NCI-H1930 (cell line): ENCODE results near the gene LTBR.

Experiments used
- DNase-seq, 2 experiments: peaks; one replicate each; lab custom pipeline; 2025; lab: John Stamatoyannopoulos, UW

LTBR gene

DNA sequence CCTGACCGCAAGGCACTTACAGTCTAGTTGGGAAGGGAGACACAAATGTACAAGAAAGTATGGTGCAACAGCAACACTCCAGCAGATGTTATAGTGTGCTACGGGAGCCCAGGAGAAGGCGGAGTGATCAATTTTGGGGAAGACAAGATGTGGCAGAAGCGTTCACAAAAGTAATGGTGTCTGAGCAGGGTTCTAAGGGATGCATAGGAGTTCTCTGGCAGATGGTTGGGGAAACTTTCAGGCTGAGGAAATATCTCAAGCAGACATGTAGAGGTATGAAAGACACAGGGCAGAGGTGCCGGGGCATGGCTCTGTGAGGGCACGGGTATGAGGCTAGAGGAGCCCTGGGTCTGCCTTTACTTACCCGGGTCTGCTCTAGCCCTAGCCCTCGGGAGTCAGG is 37.0 kb upstream of the LTBR start:
- DNase-seq = no peak

DNA sequence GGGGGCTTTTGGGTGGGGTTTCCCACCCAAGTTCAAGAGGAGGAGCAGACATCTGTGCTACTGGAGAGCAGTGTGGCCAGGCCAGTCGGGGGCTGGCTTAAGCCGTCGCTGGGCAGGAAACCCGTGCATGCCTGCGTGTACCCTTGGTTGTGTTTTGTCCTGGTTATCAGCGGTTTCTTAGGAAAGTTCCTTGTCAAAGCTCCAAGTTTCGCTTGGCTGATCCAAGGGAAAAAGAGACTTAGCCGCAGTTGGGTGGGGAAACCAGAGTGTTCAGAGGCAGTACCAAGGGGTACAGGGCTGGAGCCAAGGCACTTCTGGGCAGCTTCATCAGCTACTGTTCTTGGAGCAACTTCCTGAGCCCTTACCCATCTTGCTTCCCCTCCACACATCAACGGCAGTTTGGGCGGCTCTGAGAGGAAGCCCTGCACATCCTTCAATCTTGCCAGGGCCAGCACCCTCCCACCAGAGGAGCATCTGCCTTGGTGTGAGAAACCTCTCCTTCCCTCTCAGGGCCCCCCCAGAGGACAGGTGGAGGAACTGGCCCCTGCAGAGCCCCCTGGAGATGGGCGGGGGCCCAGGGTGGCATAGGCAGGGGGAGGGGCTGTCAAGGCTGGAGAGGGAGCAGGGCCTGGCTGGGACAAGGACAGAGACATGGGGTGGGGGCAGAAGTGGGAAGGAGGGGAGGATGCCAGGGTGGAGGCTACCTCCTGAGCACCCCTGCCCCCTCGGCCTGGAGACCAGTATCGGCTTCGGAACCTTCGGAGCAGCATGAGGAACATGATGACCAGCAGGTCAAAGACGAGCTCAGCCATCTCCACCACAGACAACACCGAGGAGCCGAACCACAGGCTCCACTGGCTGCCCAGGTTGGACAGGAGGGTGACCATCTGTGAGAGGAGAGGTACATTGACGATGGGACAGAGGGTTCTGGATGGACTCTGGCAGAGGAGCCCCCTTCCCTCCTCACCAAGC is 36.3 kb upstream of the LTBR start:
- no peak for DNase-seq

DNA sequence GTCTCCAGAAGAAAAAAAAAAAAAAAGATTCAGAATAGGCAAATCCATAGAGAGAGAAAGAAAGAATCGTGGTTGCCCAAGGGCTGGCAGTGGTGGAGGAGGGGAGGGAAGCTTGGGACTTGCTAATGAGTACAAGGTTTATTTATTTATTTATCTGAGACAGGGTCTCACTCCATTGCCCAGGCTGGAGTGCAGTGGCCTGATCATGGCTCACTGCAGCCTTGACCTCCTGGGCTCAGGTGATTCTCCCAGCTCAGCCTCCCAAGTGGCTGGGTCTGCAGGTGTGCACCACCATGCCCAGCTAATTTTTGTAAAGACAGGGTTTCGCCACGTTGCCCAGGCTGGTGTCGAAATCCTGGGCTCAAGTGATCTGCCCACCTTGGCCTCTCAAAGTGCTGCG is 32.3 kb upstream of the LTBR start:
- DNase-seq = no peak

DNA sequence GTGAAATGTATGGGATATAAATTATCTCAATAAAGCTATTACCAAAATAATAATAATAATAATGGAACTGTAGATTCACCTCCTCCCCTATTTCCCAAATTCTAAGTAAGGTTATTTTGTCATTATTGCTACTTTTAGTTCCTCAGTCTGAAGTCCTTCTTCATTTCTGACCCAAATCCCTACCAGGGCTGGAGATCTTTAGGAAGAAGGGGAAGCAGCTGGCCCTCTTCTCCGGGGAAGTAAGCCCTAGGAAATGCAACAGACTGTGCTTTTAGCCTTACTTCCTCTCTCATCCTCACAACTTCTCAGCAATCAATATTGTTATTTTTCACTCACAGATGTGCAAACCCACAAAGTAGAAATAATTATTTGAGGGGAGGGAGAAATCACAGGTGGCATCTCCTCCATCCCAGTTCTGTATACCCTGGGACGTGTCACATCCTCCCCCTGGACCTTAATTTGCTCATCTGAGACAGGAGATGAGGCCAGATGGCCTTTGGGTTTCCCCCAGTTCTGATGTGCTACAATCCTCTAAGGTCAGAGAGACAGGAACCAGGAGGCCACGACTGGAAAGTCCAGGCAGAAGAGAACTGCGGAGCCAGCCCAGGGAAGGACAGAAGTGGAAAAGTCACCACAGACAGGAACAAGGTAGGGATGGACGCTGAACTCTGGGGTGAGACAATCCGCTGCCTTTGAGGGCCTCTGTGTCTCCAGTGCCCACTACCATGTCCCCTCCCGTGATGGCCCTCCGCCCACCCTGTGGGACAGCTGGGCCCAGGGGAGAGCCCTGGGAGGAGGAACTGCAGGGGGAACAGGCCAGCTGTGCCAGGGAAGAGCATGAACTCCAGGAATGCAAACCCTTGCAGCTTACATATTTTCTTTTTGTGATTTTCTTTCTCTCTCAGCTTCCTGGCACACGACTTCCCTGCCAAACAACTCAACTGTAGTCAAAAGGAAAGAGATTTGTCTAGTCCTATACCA is 31.5 kb upstream of the LTBR start:
- DNase-seq = no peak

DNA sequence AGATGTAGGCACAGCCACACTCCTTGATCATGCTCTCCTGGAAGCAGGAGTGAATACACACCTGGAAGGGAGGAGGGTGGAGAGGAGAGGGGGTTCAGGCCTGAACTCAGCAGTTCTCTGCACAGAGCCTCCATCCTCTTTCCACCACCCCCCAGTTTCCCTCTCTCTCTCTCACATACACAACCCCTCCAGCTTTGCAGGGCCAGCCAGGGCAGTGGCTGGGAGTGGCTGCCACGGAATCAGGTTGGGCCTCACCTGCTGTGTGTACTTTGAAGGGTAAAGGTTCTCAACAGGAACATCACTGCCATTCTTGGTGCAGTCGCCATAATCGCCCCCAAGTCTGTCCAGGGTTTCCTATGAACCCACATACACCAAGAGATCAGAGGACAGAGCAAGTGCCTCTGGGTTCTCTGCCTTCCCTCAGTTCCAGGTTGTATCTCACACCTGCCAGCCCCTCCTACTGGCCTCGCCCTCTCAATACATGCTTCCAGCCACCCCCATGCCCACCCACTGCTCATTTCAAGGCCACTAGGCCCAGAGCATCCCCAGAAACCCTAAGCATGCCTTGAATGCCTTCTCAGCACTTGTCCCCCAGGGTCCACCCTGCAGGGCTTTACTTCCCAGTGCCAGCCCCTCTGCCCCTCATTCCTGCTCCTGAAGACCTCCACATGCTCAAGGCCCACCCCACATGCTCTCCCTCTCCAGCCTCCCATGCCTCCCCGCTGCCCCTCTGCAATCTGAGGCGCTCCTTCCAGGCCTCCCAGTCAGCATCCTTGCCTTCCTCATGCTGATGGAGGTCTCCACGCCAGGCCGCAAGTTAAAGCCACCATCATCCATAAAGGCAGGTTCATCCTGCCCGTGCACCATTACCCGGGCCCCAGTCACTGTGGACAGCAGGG is 29.2 kb upstream of the LTBR start:
- no peak for DNase-seq

DNA sequence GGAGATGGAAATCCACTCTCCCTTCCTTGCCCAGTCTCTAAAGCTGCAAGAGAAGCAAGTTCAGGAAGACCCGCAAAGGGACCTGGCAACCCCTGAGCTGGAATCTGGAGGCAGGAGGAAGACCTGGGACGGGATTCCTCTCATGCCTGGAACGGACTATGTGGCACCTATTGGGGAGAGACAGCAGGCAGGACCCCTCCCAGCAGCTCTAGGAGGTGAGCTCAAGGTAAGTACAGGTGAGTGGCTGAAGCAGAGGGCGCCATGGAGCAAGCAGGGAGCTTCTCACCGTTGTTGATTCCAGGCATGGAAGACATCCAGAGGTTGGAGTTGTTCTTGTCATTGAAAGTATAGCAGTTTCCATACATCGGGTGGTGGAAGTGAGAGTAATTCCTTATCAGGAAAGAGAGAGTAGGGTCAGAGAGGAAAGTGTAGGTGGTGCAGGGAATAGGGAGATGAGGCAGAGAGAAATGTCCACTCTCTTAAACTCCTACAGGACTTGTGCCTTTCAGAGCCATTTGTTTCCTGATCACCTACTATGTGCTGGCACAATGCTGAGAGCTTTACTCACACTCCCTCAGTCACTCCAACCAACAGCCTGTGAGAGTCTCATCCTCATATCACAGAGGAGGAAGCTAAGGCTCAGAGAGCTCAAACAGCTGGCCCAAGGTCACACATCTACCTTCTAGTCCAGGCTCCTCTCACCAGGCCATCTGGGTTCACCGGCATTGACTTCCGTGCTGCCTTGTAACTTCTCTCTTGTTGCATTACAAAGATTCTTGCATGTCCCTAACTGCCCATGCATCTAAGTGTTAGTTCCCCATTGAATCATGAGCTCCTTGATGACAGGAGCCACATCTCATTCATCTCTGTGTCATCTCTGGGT is 28.2 kb upstream of the LTBR start:
- no peak for DNase-seq

DNA sequence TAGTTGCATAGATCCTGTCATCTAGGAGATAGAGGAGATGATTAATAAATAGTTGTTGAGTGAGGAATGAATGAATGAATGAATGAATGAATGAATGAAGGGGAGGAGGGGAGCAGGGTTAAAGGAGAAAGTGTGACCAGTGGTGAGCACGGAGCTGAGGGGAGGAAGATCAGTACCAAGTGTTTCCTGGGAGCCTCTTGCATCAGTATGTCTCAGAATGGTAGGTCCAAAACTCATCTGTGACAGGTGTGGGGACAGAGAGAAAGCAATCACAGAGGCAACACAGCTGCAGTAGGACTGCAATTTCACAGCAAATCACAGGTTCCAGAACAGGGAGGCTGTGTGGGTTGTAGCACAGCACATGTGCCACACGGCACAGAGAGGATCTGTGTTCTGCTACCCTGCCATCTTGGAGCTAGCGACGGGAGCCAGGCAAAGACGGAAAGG is 27.6 kb upstream of the LTBR start:
- no peak for DNase-seq

DNA sequence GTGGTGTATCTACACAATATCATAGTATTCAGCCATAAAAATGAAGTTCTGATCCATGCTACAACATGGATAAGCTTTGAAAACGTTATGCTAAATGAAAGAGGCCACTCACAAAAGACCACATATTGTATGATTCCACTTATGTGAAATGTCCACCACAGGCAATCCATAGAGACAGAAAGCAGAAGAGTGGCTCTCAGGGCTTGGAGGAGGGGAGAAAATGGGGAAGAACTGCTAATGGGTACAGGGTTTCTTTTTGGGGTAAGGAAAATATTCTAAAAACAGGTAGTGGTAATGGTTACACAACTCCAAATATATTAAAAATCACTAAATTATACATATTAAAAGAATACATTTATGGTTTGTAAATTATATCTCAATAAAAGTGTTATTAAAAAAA is 25.1 kb upstream of the LTBR start:
- no peak for DNase-seq

DNA sequence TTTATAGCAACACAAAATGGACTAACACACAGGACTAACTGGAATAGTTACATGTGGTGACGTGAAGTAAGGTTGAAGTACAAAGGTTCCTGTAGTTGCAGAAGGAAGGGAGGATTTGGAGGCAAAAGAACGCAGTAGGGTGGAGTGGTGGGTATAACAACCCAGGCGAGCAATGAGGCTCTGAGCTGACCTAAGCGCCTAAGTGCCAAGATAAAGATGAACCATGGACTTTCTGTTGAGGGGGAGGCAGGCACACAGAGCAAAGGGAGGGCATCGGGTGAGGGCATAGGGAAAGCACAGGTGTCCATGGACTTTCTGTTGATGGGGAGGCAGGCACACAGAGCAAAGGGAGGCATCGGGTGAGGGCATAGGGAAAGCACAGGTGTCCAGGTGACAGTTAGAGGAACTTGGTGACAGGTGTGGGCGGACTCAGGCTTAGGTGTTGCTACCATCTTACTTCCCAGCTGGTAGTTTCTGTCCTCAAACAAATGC is 23.8 kb upstream of the LTBR start:
- DNase-seq = no peak

DNA sequence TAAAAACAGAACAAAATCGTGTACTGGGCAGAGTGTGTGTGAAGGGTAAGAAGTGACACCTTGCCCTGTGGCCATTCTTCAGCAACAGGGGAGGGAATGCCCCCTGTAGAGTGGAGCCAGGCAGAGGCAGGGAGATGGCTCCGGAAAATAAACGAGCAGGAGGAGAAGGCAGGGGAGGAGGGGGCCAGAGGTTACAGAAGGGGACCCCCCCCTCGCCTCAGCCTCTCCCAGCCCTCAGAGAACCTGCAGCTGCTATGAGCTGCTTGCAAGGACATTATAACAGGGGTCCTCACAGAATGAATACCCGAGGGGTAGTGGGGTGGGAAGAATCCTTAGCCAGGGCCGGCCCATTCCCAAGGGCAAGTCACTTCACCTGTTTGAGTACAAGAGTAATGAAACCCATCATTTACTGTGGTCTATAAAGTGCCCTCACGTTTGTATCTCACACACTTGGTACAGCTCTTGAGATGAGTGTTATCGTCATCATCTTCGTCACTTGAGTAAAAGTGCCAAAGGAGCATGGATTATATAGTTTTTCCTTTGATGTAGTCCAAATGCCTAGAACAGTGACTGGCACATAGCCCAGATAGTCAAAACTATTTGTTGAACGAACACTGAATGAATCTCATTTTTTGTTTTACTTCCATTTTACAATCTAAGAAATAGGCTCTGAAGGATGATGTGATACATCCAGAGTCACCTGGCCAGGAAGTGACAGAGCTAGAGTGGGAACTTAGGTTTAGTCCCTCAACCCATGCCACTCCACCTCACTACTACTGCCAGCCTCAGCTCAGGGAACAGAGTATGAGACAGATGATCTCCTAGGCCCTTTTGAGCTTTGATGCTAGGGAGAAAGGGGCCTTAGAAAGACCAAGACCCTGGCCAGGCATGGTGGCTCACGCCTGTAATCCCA is 23.1 kb upstream of the LTBR start:
- no peak for DNase-seq

DNA sequence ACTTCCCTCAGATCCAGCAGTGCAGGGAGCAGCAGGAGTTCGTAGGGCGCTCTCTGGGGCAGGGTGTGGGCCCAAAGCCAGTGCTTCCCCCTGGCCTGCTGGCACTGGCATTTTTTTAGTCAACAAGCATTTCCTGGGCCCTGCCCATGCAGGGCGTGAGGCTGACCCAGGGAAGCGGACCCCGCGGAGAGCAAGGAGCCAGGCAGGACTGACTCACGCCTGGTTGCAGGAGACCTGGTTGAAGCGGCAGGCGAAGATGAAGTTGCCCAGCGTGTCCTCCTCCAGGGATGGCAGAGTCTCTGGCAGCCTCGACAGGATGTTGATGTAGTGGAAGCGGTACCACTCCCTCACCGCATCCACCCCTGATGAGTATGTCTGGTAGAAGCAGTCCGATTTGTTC is 22.1 kb upstream of the LTBR start:
- DNase-seq = no peak

DNA sequence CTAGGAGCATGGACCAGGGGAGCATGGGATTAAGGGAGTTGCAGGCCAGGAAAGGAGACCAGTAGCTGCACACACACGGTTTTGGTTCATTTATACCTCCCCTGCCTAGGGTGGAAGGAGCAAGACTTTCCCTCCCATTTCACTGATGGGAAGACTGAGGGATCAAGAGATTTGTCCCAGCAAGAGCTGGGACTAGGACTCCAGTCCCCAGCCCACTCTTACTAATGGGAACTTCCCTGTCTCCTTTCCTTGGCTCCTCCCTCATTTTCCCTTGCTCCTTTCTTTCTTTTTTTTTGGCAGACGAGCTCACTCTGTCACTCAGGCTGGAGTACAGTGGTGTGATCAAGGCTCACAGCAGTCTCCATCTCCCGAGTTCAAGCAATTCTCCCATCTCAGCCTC is 21.6 kb upstream of the LTBR start:
- DNase-seq = no peak

DNA sequence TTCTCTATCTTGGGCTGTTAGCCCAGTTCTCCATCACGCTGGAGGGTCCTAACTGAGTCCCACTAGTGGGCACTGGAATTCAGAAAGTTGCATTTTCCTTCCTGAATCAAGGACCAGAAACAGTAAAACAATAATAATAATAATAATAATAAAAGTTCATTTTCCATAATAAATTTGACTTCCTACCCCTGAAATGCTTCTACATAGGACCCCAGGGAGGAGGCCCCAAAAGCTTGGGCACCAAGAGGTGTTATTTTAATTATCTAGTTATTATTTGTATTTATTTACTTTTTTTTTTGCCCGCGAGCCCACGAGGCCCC is 21.0 kb upstream of the LTBR start:
- DNase-seq = no peak

DNA sequence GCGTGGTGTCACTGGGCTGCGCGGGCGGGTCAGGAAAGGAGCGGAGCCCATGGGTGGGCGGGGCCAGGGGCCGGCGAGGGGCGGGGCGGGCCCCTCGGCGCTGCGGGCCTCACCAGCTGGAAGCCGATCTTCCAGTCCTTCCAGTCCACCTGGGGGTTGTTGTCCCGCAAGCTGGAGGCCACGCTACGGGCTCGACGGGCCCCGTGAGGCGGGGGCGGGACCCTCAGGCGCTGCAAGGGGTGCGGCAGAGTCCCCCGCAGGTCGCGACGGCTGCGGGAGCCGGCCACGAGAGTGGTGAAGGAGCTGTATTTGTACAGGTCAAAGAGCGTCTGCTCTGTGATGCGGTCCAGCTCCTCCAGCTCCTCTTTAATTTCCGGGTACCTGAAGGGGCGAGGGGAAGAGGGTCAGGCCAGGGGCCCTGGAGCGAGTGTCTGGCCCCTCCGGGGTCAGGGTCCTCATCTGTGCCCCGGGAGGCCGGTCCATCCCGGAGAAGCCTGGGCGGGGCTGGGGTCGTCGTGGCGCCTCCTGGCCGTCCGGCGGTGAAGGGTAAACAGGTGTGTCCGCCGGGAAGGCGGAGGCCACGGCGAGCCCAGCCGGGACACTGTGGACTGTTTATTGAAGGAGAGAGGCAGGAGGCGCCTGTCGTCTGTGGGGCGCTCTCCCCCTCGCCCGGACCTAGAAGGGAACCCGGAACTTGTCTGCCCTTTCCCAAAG is 20.5 kb upstream of the LTBR start:
- DNase-seq = no peak

DNA sequence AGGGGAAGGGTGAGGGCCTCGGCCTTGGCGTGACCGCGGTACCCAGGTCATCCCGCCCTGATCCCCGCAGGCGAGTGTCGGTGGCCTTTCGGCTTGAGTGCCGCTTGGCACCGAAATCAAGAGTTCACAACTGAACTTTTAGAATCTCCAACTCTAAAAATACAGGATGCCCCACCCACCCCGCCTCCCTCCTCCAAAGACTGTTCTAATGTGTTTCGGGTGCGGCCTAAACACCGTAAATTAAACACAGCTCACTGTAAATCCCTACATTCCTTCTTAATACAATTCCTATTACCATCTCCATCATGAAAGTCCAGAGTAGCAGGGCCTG is 20.0 kb upstream of the LTBR start:
- DNase-seq = no peak

DNA sequence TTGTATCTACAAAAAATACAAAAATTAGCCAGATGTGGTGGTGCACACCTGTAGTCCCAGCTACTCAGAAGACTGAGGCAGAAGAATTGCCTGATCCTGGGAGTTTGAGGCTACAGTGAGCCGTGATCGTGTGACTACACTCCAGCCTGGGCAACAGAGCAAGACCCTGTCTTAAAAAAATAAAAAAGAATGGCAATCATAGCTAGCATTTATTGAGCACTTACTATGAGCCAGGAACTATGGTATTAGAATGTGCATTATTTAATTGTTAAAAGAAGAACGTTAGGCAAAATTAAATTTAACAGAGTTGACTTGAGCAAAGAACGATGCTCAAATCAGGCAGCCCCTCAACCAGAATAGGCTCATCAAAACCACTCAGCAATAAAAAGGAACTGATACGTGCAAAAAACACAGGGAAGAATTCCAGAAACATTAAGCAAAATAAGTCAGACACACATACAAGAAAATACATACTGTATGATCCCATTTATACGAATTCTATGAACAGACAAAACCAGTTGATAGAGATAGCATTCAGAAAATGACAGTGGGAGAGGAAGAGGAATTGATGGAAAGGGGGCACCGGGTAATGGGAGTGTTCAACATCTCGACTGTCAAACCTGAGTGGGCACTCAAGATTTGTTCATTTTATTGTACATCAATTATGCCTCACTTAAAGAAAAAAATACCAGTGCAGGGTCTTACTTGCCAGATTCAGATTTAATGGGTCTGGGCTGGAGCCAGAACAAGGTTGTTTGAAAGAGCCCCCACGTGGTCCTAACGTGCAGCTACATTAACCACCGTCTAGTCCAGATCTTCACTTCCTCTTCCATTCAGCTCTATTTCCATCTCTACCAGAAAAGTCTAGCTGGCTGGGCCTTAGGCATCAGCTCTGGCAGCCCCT is 16.6 kb upstream of the LTBR start:
- no peak for DNase-seq

DNA sequence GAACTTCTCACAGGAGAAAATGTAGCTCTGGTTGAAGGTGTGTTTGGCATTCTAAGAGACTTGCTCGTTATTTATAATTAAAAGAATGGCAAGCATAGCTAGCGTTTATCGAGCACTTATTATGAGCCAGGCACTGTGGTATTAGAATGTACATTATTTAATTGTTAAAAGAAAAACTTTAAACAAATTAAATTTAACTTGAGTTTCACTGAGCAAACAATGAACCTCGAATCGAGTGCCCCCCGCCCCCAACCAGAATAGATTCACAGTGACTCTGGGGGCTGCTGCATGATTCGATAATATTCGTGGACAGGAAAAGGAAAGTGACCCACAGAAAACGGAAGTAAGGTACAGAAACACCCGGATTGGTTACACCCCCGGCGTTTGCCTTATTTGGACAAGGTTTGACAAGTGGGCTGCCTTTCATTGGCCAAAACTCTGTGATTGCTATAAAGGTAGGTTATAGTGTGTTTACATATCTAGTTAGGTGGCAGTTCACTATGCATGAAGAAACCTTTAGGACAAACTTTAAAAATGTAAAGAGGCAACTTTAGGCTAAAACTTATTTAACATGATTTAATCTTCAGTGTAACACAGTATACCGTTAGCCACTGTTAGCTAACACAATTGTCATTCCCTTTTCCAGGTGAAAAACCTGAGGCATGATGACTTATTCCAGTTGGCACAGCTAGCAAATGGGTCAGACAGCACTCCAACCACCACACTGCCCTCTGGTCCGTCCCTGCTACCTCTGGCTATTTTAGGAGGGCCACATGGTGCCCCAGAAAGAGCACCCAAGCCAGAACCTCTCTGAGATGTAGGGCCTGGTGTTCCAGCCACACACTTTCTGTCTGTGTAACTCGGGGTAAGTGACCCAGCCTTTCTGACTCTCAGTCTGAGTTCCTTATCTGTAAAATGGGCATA is 15.7 kb upstream of the LTBR start:
- no peak for DNase-seq
